HG02973 (cell line): ENCODE data around the gene KRTAP5-6.
"Not testable (repeated sequence)": the region's sequence is repeated elsewhere in the genome, so short reads cannot be mapped to it uniquely, and the experiment has no call there.

Source experiments
- ATAC-seq: cut with Tn5 transposase; IDR thresholded peaks from one replicate; pipeline ENCODE4 v1.9.1; 2021; ENCODE audit warnings: moderate library complexity; ENCODE audit not compliant: unreplicated experiment

The KRTAP5-6 gene

DNA sequence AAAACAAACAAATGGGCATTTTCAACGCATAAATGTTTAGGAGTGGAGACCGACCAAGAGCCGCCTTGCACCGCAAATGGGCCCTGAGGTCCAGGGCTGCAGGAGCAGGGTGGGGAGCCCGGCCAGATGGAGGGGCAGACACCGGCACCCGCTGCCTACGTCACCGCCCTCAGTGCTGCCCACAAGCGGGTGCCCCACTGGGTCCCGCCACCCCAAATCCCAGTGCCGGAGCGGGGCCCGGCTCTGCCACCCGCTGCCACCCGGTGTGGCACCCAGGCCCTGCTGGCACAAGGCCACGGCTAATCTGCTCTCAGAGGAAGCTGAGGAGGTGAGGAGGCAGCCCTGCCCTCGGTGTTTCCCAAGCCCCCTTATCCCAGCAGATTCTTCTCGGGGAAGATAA is 13.8 kb upstream of the KRTAP5-6 start:
- not testable (repeated sequence) for ATAC-seq

GRCh38 chr11:1683904-1684572 is 13.0 kb upstream of the KRTAP5-6 start:
- not testable (repeated sequence) for ATAC-seq

DNA sequence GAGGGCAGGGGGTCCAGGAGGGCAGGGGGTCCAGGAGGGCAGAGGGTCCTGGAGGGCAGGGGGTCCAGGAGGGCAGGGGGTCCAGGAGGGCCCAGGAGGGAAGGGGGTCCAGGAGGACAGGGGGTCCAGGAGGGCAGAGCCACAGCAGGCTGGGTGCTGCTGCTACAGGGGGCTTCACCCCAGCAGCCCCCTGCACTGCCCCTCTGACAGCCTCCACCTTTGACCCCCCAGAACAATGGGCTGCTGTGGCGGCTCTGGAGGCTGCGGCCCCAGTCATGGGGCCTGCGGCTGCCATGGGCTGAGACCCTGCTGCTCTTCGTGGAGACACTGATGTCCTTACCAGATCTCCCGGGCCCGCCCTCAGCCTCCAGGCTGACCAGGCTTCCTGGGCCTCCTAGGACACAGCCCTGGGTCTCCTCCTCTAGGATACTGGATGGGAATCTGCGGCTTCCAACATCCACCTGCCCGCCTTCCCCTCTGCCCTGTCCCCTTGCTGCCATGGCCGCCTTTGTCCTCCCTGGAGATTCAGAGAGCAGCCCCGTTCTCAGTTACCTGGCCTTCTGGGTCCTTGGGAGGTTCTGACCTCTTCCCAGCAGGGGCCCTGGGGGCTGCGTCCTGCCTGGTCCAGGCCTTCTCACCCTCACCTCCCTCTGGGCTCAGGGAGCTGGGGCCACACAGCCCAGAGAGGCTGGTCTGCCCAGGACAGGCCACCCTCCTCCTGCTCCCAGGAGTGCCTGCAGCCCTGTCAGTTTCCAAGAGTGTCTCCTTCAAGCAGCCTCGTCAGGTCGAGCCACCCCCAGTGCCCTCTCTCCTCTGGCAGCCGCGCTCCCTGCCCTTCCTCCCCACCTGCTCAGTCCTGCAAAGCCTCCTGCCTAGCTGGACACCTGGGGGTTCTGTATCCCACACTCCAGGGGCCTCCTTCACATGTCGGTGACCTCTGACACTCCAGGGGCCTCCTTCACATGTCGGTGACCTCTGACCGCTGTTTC is 11.8 kb upstream of the KRTAP5-6 start:
- ATAC-seq: not testable (repeated sequence)

- ATAC-seq: not testable (repeated sequence)
Observed at GRCh38 chr11:1686220-1686619, 10.8 kb upstream of the KRTAP5-6 start.

DNA sequence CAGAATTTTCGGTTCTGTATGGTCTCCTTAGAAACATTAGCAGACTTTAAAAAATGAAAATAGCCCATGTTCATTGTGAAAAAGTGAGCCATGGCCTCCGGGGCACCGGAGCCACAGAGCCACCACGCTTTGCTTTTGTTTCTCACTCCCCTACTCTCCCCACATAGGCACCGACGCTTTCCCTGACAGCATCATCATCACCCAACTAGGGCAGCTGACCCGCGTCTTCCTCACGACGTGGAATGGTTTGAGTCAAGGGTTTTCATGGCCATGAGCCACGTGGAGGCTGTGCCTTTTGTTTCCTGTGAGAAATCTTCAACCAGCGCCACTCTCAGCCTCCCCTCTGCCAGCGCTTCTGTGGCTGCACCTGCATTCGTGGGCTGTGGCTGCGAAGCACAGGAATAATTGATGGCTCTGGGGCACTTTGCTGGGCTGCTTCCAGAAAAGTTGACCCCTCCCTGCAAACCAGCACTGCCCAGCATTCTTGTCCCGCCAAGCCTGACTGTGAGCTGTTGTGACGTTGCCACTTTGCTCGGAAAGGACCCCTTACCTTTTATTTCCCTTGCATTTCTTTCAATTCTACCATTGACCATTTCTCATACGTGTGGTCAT is 8.6 kb upstream of the KRTAP5-6 start:
- ATAC-seq: not testable (repeated sequence)

DNA sequence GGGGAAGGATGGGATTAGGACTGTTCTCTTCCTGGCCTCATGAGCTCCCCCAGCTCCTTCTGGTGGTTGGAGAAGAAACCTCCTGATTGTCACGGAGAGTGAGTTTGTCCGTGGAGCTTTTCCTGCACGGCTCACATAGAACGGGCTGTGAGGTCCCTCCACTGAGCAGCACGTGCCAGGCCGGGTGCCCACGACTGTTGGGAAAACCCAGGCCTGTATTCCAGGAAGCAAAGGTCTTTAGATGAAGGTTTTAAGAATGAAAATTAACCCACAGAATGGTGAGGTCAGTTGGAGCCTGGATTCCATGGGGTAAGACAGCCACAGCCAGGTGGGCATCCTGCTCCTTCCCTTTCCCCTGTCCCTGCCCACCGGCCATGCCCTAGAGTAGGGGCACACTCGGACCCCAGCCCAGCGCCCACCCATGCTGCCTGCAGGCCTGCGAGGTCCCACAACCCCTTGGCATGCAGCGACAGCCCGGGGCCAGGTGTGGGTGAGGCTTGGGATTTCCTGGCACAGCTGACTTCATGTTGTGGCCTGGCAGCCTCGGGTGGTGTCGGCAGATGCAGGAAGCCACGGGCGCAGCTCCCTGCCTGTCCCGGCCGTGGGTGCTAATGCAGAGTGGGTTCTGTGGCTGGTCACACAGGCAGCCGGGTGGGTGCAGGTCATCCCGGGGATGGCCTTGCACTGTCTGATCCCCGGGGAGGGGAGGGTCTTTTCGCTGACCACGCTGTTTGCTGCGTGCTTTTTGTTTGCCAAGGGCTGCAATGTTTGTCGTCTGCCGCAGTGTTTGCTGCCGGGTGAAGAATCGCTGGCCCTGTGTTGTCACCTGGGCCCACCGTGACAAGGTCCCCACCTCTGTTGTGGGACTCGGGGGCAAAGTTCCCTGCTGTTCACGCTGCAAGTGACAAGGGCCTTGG is 7.5 kb upstream of the KRTAP5-6 start:
- ATAC-seq: not testable (repeated sequence)

- ATAC-seq: no peak
Observed at GRCh38 chr11:1690167-1691025, 6.6 kb upstream of the KRTAP5-6 start.

- ATAC-seq: no peak
Observed at GRCh38 chr11:1691026-1691877, 5.7 kb upstream of the KRTAP5-6 start.

DNA sequence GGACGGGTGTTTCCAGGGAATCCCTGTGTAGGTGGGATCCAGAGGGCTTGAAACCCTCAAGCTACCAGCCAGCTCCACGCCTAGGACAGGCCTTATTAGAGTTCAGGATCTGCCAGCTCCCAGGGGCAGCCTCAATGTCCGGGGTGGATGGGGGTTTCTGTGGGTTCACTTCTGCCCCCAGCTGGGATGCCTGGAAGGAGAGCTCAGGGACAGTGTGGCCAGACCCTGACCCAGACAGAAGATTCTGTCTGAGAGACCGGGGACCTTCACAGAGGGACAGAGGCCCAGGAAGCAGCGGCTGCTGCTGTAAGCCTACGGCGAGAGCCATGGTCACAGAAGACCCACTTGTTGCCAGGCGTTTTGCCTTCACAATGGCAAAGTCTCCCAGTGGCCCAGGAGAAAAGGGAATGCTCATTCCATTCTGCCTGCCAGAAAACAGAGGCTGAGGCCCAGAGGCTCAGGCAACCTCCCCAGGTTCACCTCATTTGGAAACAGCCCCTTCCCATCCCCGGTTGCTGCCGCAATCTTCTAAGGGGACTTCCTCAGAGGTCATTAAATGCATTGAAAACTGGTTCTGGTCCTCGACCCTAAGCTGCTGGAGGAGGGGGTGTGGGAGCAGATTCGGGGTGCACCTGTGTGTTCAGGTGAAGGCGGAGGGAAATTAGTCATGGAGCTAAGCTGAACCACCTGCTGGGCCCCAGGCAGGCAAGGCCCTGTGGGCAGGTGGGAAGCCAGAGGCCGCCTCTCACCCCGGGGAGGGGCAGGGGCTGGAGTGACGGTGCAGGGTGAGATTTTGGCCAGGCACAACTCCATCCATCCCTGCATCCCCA is 4.9 kb upstream of the KRTAP5-6 start:
- ATAC-seq: no peak

DNA sequence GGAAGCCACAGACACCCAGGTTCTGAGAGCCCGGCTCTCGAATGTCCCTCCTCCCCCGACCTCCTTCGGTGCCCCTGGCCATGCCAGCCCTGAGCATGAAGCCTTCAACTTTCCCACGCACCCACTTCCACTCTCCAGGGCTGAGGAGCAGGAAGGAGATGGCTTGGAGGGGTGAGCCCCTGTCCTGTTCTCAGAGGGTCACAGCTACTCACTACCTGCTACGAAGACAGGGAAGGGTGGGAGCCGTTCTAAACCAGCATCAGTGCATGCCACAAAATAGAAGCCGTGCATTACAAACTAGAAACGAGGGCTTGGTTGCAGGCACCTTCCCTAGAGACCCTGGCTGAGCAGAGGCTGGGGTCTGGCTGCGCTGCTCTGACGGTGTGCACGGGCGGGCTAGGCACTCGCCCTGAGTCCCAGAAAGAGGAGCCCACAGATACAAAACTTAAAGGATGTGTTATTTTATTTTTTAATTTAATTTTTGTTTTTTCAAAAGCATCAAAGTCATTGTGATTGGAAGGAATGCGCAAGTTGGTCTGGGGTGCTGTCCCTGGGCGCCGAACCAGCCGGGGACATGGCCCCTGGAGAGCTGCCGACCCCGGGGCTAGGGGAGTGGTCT is 4.2 kb upstream of the KRTAP5-6 start:
- ATAC-seq: no peak

DNA sequence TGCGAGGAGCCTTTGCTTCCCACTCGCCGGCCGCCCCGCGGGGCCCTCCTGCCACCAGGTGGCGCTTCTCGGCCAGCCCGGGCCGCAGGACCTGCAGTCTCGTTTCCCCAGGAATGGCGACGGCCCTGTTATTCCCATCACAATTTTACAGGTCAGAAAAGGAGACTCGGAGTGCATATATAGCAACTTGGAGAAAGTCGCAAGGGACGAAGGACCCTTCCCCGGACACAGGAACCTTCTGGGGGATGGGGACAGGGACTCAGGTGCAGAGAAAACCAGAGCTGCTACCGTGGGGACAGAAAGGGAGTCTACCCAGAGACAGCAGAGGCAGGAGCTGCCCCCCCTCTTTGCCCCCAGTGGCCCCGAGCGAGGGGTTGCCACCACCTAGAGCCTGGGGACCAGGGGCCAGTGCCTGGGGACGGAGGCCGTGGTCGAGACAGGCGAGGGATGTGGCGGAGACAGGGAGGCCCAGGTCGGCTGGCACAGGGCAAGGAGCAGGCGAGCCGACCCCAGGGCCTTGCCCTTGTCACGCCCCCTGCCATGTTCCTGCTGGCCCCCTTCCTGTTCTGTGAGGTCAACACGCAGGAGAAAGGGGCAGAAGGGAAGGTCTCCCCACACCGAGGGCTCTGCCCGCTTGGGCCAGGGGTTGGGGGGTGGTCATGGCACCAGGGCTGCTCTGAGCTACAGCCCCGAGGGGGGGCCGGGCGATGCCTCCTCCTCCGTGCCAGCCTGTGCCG is 3.5 kb upstream of the KRTAP5-6 start:
- no peak for ATAC-seq

GRCh38 chr11:1694064-1694845 is 2.7 kb upstream of the KRTAP5-6 start:
- ATAC-seq: peak; percentile 71

- ATAC-seq: no peak
Observed at GRCh38 chr11:1694846-1695547, 2.0 kb upstream of the KRTAP5-6 start.

DNA sequence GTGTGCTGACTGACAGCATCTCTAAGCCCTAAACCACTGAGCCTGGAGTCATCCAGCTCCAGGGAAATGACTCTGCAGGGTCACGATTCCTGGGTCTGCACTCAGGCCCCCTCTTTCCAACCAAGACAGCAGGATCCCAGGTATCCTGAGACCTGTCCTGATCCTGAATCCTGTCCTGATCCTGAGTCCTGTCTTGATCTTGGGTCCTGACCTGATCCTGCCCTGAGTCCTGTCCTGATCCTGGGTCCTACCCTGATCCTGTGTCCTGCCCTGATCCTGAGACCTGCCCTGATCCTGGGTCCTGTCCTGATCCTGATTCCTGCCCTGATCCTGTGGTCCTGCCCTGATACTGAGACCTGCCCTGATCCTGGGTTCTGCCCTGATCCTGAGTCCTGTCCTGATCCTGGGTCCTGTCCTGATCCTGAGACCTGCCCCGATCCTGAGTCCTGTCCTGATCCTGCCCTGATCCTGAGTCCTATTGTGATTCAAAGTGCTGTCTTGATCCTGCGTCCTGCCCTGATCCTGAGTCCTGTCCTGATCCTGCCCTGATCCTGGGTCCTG is 1.4 kb upstream of the KRTAP5-6 start:
- ATAC-seq: no peak

DNA sequence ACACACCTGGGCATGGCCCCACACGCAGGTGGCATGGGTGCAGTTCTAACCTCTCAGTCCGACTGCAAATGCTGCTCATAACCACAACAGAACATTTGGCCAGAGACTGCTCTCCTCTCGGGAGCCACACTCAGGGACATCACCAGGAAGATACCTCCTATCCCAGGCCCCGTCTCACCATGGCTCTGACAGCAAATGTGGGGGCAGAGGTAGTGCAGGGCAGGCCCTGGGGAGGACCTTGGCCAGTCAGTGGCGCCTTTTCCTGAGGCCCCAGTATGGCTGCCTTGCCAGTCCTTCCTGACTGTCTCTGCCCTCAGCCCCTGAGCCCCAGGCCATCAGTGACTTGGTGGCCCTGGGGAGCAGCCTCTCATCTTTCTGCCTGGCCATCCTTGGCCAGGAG is 2.8 kb downstream of the KRTAP5-6 start:
- ATAC-seq: no peak
